GM12801 (cell line): ENCODE data around the gene USP40.

Experiments used
- CTCF ChIP-seq: IDR thresholded peaks from one replicate; pipeline ENCODE4 v1.5.1; 2011; ENCODE audit warnings: control low read depth; ENCODE audit not compliant: insufficient read length; ENCODE audit errors: extremely low read depth

The USP40 gene

DNA sequence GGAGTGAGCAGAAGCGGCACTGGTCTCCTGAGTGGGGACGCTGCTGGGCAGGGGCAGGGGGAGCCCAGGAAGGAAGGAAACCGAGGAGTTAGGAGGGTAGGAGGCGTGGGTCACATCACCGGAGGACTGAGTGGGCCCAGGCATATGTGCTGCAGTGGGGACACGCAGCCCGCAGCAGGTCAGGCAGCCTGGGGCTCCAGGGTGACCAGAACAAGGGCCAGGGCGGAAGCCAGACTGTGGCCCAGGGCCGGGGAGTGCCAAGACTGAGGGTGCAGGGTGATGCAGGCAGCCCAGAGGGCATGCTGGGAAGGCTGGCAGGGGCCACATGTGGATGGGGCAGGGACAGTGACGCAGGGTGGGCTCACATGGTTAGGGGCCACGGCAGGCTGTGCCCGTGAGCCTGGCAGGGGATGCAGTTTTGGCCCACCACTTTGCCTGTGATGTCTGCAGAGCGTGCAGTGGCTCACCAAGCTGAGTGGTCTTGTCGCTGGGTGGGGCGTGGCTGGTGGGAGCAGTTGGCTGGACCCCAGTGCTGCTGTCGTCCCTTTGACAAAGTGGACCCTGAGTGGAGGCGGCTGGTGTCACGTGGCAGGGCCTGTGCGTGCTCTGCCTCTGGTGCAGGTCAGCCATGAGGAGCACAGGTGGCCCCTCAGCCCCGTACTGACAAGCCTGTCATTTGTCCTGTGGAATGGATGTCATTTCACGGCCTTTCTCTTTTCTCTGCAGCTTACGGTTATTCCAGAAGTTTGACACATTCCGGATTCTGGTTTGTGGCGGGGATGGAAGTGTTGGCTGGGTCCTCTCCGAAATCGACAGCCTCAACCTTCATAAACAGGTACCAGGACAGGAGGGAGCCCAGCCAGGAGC is 125.2 kb downstream of the USP40 start:
- no peak for TF ChIP-seq CTCF

- no peak for TF ChIP-seq CTCF
Observed at GRCh38 chr2:233440714-233441113, 125.9 kb downstream of the USP40 start.

DNA sequence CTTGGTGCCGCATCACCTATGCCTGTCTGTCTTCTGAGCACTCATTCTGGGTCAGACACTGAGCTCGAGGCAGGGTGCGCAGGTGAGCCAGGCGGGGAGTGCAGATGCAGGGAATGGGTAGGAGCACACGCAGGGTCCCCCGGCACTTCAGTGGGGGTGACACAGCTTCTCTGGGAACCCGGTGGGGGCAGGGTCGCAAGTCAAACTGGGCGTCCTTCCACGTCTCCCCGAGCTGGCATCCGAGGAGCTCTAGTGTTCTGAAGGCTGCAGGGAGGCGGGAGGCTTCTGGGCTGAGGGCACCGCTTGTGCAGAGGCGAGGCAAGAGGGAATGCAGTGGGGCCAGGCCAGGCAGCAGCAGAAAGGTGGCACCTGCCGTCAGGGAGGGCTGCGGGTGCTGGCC is 126.3 kb downstream of the USP40 start:
- no peak for TF ChIP-seq CTCF

DNA sequence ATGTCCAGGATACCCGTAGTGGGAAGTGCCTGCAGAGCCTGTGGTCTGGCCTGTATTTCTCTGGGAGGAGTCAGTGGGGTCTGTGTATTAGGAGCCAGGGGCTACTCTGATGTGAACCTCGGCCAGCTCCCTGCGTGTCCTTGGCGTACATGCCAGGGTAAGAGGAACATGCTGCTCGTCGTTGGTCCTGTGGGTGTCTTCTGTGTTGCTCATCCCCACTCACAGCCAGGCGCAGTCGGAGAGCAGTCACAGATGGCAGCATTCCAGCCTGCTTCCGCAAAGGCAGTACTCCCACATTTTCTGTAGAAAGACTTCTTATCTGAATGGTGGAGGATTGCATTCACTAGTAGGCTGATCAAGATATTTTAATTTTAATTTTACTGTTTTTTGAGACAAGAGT is 127.4 kb downstream of the USP40 start:
- TF ChIP-seq CTCF, result no peak

GRCh38 chr2:233438573-233439147 is 127.9 kb downstream of the USP40 start:
- no peak for TF ChIP-seq CTCF

- TF ChIP-seq CTCF, result no peak
Observed at GRCh38 chr2:233437439-233437955, 129.1 kb downstream of the USP40 start.

GRCh38 chr2:233436691-233437438 is 129.7 kb downstream of the USP40 start:
- no peak for TF ChIP-seq CTCF
